ENCODE results near the gene ANKDD1A. TPM values are rescaled to one million over a fixed set of nuclear protein-coding genes. Genes with fewer than 3 reads are reported as not detected.

The ANKDD1A gene
- total RNA-seq, 1 experiment from 2014 or later, result 3.3 TPM

- no peaks in the 10 kb centered on the region for H3K36me3 ChIP-seq
- no peak overlapping the region for H3K4me3 ChIP-seq
- no peak for DNase-seq
- H3K9me3 ChIP-seq, result peaks cover 4% of the 10 kb centered on the region
- no peaks in the 10 kb centered on the region for H3K27me3 ChIP-seq
These were observed 3.7 kb upstream of the ANKDD1A start for GRCh38 chr15:64907991-64908390.

GRCh38 chr15:64909546-64909945 lies 2.2 kb upstream of the ANKDD1A start:
- H3K4me3 ChIP-seq, result no peak overlapping the region
- peaks cover 4% of the 10 kb centered on the region for H3K9me3 ChIP-seq
- no peaks in the 10 kb centered on the region for H3K36me3 ChIP-seq
- no peaks in the 10 kb centered on the region for H3K27me3 ChIP-seq
- DNase-seq, result no peak

- DNase-seq, result no peak
- Histone ChIP-seq H3K36me3 (no peaks in the 10 kb centered on the region), H3K9me3 (no peaks in the 10 kb centered on the region), H3K27me3 (no peaks in the 10 kb centered on the region), H3K4me3 (no peak overlapping the region)
These were observed 950 bp downstream of the ANKDD1A start for GRCh38 chr15:64912379-64913325.

GRCh38 chr15:64915518-64916227 lies 4.0 kb downstream of the ANKDD1A start:
- no peaks in the 10 kb centered on the region for H3K27me3 ChIP-seq
- no peaks in the 10 kb centered on the region for H3K9me3 ChIP-seq

GRCh38 chr15:64916365-64916764 lies 4.7 kb downstream of the ANKDD1A start:
- Histone ChIP-seq H3K4me3 (no peak overlapping the region), H3K36me3 (no peaks in the 10 kb centered on the region), H3K9me3 (no peaks in the 10 kb centered on the region)

More at GRCh38 chr15:64915518-64916227, 4.0 kb downstream of the ANKDD1A start:
- no peaks in the 10 kb centered on the region for H3K36me3 ChIP-seq
- H3K4me3 ChIP-seq, result no peak overlapping the region
- no peak for DNase-seq

GRCh38 chr15:64917211-64917610 lies 5.5 kb downstream of the ANKDD1A start:
- Histone ChIP-seq H3K4me3 (no peak overlapping the region), H3K9me3 (no peaks in the 10 kb centered on the region), H3K36me3 (no peaks in the 10 kb centered on the region), H3K27me3 (no peaks in the 10 kb centered on the region)
- DNase-seq, result no peak

More at GRCh38 chr15:64916365-64916764, 4.7 kb downstream of the ANKDD1A start:
- H3K27me3 ChIP-seq, result no peaks in the 10 kb centered on the region
- no peak for DNase-seq

GRCh38 chr15:64919721-64920120 lies 8.0 kb downstream of the ANKDD1A start:
- Histone ChIP-seq H3K4me3 (no peak overlapping the region), H3K9me3 (no peaks in the 10 kb centered on the region), H3K27me3 (no peaks in the 10 kb centered on the region), H3K36me3 (no peaks in the 10 kb centered on the region)
- no peak for DNase-seq

GRCh38 chr15:64921711-64922110 lies 10.0 kb downstream of the ANKDD1A start:
- Histone ChIP-seq H3K9me3 (no peaks in the 10 kb centered on the region), H3K4me3 (no peak overlapping the region), H3K36me3 (no peaks in the 10 kb centered on the region), H3K27me3 (no peaks in the 10 kb centered on the region)
- no peak for DNase-seq

GRCh38 chr15:64923546-64923945 lies 11.8 kb downstream of the ANKDD1A start:
- DNase-seq, result no peak
- H3K36me3 ChIP-seq, result no peaks in the 10 kb centered on the region
- H3K27me3 ChIP-seq, result no peaks in the 10 kb centered on the region
- H3K4me3 ChIP-seq, result no peak overlapping the region
- no peaks in the 10 kb centered on the region for H3K9me3 ChIP-seq

GRCh38 chr15:64925335-64926330 lies 13.9 kb downstream of the ANKDD1A start:
- DNase-seq, result no peak
- Histone ChIP-seq H3K4me3 (no peak overlapping the region), H3K36me3 (no peaks in the 10 kb centered on the region), H3K9me3 (no peaks in the 10 kb centered on the region), H3K27me3 (no peaks in the 10 kb centered on the region)

GRCh38 chr15:64926661-64927060 lies 15.0 kb downstream of the ANKDD1A start:
- no peaks in the 10 kb centered on the region for H3K9me3 ChIP-seq
- no peak overlapping the region for H3K4me3 ChIP-seq
- H3K27me3 ChIP-seq, result no peaks in the 10 kb centered on the region
- no peaks in the 10 kb centered on the region for H3K36me3 ChIP-seq
- DNase-seq, result no peak

- H3K36me3 ChIP-seq, result no peaks in the 10 kb centered on the region
- no peaks in the 10 kb centered on the region for H3K27me3 ChIP-seq
- DNase-seq, result no peak
- no peaks in the 10 kb centered on the region for H3K9me3 ChIP-seq
- H3K4me3 ChIP-seq, result no peak overlapping the region
These were observed 17.0 kb downstream of the ANKDD1A start for GRCh38 chr15:64928626-64929220.

- no peak for DNase-seq
- Histone ChIP-seq H3K9me3 (no peaks in the 10 kb centered on the region), H3K4me3 (no peak overlapping the region), H3K27me3 (no peaks in the 10 kb centered on the region), H3K36me3 (no peaks in the 10 kb centered on the region)
These were observed 18.4 kb downstream of the ANKDD1A start for GRCh38 chr15:64930019-64930652.

GRCh38 chr15:64930778-64931371 lies 19.2 kb downstream of the ANKDD1A start:
- no peak overlapping the region for H3K4me3 ChIP-seq
- H3K36me3 ChIP-seq, result no peaks in the 10 kb centered on the region
- H3K27me3 ChIP-seq, result no peaks in the 10 kb centered on the region
- DNase-seq, result no peak
- no peaks in the 10 kb centered on the region for H3K9me3 ChIP-seq

- no peaks in the 10 kb centered on the region for H3K9me3 ChIP-seq
- no peaks in the 10 kb centered on the region for H3K36me3 ChIP-seq
- H3K27me3 ChIP-seq, result no peaks in the 10 kb centered on the region
- H3K4me3 ChIP-seq, result no peak overlapping the region
- no peak for DNase-seq
These were observed 19.7 kb downstream of the ANKDD1A start for GRCh38 chr15:64931381-64931780.
